ENCODE results near the gene SCAF4.

- TF ChIP-seq, protein P1, sequence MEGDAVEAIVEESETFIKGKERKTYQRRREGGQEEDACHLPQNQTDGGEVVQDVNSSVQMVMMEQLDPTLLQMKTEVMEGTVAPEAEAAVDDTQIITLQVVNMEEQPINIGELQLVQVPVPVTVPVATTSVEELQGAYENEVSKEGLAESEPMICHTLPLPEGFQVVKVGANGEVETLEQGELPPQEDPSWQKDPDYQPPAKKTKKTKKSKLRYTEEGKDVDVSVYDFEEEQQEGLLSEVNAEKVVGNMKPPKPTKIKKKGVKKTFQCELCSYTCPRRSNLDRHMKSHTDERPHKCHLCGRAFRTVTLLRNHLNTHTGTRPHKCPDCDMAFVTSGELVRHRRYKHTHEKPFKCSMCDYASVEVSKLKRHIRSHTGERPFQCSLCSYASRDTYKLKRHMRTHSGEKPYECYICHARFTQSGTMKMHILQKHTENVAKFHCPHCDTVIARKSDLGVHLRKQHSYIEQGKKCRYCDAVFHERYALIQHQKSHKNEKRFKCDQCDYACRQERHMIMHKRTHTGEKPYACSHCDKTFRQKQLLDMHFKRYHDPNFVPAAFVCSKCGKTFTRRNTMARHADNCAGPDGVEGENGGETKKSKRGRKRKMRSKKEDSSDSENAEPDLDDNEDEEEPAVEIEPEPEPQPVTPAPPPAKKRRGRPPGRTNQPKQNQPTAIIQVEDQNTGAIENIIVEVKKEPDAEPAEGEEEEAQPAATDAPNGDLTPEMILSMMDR (IDR thresholded peaks at IDR 0.05; ENCODE audit: insufficient read depth, low read length, poor library complexity, severe bottlenecking): no peak
- no peak for TF ChIP-seq EZH2phosphoT487 (conservative IDR thresholded peaks at IDR 0.05; ENCODE audit: low read length)
Observed at GRCh38 chr21:31713115-31713514, 18.8 kb downstream of the SCAF4 start.

Measured in SU-DHL-6 (cell line).